Glomerular visceral epithelial cell (primary cell): ENCODE results near the gene EEF1G.

Experiments used
- DNase-seq: peaks from one replicate; pipeline ENCODE4 v3.0.0-alpha.2; 2016; ENCODE audit errors: extremely low spot score

Gene EEF1G

DNA sequence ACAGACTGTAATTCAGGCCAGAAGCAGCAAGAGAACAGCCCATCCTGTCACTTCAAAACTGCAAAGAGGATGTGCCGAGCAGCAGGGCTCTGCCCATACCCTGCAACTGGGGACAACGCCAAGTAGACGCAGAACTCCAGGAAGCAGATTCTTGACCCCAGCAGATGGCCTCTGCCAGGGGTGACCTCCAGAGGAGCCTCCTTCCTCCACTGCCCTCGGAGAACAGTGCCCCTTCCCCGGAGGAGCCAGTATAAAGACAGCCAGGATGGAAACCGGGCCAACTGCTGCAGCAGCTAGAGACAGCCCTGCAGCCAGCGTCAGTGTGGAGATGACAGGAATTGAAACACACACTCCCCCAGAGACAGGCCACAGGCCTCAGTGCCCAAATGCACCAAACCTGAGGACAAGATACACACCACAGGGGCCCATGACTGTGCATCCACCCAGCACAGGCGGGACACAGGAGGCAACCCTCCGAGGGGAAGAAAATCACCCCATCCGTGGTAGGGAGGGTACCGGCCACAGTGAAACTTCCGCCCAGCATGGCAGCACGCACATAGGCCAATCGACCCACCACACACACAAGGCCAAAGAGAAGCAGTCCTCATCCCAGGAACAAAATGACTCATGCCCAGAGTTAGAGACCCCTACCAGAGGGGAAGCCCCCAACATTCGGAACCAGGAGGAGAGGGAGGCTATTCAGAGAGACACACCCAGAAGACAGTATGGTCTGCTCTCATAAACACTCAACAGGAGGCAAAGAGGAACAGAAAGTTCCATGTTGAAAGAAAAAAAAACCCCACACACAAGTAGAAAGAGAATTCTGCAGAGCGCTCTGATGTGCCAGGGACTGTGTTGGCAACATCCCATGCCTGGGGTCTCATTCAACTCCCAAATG, 32.6 kb downstream of the EEF1G start:
- peak; percentile 10 for DNase-seq

DNA sequence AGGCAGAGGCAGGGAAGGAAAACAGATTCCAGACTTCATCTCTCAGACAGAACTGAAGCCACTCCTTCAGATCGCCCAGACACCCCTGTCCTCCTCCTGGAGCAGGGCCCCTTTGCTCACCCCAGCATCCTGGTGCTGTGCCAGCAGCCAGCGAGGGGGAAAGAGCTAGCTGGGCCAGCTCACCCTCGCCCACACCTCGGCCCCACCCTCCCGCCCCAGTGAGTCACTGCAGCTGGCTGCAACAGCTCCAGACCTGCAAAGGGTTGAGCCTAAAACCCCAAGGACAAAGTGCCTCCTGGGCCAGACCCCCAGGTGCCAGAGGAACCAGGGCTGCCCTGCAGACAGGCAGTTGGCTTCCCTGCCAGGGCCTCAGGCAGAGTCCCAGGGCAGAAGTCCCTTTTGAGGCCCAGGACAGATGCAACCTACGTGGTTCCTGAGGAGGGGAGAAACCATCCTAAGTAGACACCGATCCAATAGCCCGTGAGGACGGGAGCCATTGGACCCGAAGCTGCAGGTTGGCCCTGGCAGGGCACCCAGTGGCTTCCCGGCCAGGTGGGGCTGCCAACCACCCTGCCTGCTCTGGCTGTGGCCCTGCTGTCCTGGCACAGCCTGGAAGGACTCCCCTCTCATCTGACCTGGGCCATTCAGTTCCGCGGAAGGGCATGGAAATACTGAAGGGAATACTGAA, 34.3 kb downstream of the EEF1G start:
- DNase-seq = peak; percentile 97

DNA sequence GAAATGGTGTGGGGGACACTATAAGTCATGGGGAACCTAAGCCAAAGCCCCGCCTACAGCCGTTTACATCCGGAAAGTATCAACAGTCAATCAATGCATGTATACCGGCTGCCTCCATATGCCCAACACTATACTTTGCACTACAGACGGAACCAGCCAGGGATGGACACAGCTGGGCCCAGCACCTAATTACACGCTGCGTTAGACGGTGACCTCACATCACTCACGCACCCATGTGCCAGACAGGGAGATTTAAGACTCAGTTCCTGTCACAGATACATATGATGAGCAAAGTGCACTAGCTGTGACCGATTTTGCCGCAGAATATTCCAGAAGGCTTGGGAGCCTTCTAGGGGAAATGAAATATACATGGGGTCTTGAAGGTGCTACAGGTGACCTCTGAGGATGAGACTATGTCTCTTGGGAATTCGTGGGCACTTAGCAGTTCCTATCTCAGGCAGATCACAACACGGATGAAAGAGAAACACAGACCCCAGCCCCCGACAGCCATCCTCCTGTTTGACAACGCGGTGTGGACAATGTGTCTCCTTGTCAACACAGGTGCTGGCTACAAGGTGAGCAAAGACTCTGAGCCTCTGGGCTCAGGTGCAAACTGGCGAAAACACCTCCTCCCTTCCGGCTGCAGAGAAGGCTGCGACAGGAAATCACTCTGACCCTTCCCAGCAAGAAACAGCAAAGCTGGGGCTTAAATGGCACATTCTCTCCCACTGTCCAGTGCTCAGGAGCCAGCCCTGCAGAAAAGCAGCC, 35.0 kb downstream of the EEF1G start:
- peak; percentile 22 for DNase-seq

DNA sequence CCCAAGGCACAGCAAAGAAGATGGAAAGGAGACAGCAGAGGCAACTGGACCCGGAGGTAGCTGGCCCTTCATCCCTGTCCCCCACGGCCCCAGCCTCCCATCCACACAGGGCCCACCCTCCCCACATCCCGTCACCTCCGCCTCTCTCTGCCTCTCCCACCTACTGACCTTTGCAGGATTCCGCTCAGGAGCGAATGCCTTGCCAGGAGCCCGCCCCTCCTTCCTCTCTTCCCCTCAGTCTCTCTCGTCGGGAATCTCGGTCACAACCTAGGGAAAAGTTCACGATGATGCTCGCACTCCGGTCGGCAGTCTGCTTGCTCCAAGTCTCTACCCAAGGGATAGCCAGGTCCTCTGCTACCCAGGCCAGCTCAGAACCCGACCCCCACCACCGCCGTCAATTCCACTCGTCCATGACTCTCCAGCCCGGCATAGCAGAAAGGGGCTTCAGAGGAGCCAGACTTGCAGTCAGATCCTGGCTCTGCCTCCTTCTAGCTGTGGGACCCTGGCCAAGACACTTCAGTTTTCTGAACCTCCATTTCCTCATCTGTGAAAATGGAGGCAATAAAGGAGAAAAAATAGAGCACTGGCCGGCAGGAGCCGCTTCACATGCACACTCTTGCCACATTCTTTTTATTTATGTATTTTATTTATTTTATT, 37.3 kb downstream of the EEF1G start:
- DNase-seq = no peak

DNA sequence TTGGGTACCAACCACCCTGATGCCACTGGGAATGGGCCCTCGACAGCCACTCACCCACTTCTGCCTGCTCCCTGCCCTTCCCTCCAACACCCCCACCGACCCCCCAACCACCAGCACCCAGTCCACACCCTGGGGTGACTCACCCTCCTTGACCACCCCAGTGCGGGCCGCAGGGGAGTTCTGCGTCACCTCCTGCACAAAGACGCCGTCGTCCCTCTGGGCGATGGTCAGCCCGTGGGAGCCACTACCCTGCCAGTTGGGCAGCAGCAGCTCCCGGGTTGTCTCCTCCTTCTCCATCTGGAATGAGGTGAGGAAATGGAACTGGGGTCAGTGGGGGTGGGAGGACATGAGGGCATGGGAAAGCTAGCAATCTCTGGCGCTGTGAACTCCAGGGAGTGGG, 37.9 kb downstream of the EEF1G start:
- no peak for DNase-seq

DNA sequence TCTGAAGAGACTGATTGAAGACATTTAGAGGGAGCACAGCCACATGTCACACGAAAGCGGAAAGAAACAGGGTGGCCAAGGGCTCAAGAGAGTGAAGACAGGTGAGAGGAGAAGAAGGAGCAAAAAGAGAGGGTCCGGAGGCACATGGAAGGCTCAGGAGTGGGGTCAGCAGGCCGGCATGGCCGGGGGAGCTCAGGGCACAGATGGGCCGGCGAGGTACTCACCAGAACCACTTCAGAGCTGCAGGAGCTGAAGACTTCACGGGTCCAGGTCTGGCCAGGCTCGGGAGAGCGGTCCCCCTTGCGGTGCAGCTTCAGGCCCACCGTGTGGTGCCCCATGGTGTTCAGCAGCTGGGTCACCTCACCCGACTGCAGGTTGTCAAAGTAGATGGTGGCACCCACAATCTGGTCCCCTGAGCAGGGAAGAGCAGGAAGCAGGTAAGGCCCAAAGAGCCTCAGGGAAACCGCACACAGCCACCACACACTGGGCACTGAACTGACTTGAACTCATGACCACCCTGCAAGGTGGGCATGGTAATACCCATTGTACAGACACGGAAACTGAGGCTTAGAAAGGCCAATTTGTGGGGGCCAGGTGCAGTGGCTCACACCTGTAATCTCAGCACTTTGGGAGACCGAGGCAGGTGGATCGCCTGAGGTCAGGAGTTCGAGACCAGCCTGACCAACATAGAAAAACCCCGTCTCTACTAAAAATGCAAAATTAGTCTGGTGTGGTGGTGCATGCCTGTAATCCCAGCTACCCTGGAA, 38.7 kb downstream of the EEF1G start:
- no peak for DNase-seq

DNA sequence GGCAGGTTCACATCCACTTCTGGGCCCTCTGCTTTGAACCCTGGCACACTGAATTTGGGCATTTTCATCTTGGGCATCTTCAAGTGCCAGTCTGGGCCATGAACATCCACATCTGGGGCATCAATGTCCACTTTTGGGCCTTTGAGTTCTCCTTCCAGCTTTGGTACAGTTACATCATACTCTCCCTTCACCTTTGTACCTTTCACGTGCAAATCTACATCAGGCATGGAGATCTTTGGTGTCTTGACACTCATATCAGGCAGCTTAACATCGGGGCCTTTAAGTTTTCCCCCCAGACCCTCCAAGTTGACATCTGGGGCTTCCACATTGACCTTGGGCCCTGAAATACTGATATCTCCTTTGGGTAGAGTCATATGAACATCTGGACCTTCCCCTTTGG, 41.6 kb downstream of the EEF1G start:
- DNase-seq = no peak

DNA sequence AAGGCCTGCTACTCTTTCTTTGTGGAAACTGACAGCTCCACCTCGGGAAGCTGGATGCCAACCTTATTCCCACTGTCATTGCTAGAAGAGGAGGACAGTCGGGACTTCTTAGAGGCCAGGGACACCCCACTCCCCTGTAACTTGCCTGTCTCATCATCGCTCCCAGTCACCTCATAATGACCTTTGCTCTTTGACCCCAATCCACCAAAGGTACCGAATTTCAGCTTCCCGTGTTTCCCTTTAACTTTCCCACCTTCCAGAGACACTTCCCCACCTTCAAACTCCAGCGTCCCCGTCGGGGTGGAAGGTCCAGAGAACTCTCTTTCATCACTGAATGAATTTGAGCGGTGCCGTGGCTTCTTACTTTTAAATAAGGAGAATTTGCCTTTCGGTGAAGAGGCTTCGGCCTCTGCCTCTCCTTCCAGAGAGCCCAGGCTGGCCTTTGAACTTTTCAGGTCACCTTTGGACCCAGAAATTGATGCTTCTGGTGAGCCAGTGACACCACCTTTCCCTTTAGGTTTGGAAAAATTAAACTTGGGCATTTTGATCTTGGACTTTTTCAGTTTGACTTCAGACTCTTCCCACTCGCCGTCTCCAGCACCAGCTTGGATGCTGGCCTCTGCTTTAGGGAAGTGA, 56.8 kb downstream of the EEF1G start:
- DNase-seq = no peak

DNA sequence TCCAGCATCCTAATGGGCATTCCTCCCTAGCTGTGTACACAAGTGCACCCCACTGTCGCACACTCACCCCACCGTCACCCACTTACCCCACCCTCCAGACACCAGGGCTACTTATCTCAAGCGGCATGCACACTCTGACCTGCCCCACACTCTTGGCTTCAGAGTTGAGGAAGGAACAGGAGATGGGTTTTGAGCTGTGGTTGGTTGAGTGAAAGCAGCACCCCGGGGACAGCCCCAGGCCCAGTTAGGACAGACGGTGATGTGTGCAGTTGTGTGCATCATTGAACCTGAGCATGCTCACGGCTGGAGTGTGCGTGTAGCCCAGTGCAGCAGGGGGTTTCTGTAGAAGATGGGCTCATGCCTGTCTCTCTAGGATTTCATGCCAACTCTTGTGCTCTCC, 59.5 kb downstream of the EEF1G start:
- DNase-seq = no peak

DNA sequence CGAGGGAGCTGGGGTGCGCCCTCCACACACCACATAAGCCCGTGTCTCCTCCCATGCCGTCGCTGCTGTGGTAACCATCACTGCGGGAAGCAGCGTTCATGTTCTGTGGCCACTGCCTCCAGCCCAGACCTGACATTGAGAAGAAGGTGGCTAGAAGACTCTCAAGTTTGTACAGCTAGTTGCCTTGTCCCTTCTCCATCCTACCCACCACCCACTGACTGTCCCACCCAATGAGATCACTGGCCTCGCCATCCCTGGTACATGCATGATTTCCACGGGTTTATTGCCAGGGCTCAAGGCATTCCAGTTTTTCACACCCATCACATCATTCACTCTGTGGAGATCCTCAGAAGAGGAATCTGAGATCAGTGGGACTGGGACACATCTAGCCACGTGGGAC, 60.1 kb downstream of the EEF1G start:
- no peak for DNase-seq

DNA sequence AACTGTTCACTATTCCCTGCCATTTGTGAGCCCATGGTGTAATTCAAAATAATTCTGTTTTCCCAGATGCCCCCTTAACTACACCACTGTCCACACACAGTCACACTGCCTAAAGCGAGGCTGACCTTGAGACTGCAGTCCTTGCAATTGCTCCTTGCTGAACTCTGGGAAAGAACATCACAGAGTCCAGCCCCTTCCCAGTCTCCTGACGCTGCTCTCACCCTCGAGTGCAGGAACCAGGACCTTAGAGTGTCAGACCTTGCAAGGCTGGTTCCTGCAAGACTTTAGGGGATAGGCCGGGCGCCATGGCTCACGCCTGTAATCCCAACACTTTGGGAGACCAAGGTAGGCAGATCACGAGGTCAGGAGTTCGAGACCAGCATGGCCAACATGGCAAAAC, 60.7 kb downstream of the EEF1G start:
- no peak for DNase-seq
